Measurements from ENCODE around the gene PDE4D.
A peak's percentile ranks its signal among the peaks of the same experiment; 100 is the strongest.
"Not testable (repeated sequence)": the region's sequence is repeated elsewhere in the genome, so short reads cannot be mapped to it uniquely, and the experiment has no call there.

The PDE4D gene

DNA sequence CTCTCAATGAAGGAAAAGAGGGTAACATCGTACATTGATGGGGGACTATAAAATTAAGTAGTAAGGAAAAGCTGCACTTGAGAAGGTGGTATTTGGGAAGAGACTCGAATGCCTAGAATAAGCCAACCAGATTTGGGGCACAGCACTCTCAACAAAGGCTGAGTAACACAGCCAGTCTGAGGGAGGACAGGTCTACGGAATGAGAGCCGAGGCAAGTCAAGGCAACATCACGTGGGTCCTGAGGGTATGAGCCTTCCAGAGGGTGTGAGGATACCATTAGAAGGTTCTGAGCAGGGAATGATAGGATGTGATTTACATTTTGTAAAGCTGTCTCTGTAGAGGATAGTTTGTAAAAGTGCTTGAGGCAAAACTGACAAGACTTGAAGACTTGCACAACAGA is 876.6 kb downstream of the PDE4D start:
- no peak for DNase-seq

DNA sequence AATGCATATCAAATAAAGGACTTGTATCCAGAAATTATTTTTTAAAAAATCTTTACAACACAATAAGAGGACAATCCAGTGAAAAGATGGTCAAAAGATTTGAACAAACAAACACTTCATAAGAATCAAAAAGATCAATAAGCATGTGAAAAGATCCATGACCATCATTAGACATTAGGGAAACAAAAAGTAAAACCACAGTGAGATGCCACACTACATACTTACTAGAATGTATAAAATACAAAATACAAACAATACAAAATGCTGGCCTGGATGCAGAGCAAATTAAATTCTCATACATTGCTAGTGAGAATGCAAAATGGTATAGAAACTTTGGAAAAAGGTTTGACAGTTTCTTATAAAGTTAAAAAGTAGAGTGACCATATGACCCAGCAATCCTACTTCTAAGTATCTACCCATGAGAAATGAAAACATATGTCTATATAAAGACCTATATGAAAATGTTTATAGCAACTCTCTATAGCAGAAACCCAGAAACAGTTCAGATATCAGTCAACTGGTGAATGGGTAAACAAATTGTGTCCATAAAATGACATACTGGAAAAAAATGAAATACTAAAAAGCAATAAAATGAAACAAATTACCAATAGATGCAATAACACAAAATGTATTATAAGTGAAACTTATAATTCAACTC is 884.6 kb downstream of the PDE4D start:
- DNase-seq = no peak

DNA sequence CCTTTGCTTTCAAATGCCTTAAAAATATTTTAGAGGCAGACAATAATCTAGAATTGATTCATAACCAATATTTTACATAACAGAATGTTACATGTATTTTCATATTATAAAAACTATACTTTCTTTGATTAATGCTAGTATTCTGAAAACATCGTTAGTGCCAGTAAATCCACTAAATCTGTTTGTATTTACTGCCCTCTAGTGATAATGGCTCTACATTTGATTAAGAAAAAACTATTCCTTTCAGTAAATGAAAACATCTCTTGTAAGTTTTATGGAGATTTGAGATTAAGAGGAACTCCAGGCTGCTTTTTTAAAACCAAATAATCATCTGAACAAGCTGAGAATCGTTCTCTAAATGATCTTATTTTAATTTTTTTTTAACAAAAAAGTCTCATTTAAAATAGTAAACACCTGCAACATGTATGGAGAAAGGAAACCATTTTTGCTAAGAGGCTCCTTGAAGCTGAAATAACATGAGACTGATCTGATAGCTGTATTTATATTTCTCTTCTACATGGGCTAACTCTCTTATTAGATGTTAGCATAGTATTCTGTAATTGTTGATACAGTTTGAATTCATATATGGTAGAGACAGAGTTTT is 886.0 kb downstream of the PDE4D start:
- peak; percentile 15 for DNase-seq

DNA sequence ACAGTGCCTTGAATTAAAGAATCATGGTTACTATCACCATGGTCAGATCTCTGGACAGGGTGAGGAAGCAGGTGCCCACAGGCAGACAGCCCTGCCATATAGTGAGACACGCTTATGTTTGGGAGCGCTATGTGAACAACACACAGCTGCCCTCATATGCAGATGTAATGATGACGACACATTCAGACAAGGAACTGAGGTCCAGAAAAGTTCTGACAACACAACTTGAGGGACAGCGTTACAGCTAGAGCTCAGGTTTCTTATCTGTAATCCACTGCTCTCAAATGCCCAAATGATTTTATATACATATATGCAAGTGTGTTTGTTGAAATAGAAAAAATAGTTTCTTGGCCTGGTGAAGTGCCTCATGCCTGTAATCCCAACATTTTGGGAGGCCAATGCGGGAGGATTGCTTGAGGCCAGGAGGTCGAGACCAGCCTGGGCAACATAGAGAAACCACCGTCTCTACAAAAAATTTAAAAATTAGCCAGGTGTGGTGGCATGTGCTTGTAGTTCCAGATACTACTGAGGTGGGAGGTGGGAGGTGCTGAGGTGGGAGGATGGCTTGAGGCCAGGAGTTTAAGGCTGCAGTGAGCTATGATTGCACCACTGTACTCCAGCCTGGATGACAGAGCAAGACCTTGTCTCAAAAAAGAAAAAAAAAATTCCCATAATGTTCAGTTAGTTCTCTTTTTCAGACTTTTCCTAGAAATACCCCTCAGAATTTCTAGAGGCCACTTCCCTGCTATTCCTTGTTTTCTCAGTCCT is 887.4 kb downstream of the PDE4D start:
- no peak for DNase-seq

DNA sequence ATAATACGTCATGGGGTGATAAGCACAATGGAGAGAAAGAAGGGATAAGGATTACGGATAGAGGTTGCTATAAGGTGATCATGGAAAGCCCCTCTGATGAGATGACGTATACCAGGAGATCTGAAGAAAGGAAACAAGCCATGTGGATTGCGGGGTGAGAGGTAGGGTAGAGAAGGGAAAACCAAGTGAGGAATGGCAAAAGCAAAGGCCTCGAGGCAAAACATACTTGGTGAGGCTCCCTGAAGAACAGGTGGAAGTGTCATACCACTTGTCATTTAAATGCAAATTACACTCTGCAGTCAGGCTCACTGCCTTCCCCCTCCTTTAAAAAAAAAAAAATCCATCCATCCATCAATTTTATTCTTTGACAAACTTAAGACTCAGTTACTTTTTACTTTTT is 889.9 kb downstream of the PDE4D start:
- DNase-seq = no peak

DNA sequence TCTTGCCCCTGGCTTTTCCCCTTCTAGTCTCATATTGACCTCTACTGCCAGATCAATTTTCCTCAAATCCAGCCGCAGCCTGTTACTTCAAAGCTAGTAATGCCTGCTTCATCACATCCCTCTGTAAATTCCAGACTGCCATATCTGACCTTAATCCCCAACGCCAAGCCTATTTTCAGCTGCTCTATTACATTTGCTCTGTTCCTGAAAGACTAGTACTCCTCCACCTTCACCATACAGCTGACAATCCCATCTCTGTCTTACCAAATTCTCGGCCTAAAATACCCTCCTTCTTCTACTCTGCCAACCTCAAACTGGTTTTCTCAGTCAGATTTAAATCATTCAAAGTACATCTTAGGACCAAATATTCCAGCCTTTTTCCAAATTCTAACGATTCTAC is 890.4 kb downstream of the PDE4D start:
- no peak for DNase-seq

DNA sequence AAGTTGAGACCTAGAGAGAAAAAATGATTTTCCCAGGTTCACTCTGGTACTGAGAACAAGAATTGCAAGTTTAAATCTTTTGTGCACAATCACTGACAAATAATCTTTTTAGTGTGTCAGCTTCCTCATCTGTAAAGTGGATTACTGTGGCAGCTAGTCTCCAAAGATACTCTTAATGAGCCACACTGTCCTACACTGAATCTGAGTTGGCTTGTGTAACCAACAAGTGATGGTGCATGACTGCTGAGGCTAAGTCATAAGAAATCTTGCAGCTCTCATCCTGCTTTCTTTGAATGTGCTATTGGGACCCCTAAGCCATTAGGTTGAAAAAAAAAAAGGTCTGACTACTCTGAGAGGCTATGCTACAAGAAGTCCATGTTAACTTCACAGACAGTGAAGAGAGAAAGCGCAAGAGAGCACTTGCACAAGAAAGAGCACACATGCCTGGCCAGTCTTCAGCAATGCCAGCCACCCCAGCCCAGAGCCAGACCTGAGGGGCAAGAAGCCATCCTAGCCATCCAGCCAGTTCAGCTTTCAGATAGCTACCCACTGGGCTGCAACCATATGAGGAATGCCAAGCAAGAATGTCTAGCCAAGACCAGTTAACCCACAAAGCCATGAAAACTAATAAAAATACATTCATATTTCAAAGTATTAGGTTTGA is 891.2 kb downstream of the PDE4D start:
- no peak for DNase-seq

DNA sequence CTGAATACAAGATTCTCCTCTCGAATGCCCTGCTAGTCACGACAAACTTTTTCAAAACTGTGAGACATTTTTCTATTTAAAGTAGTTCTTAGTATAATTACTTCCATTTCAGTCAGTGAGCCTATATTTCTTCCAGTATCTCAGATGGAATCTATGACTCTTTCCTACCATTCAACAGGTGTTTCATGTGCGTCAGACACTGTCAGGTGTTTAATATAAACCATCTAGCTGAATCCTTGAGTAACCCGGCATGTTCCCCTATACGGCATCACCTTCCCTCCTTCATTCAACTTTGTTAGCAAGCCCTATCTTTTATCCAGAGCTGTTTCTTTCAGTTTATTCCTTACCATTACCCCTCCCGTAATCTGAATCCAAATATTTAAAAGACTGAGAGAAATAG is 891.8 kb downstream of the PDE4D start:
- no peak for DNase-seq

DNA sequence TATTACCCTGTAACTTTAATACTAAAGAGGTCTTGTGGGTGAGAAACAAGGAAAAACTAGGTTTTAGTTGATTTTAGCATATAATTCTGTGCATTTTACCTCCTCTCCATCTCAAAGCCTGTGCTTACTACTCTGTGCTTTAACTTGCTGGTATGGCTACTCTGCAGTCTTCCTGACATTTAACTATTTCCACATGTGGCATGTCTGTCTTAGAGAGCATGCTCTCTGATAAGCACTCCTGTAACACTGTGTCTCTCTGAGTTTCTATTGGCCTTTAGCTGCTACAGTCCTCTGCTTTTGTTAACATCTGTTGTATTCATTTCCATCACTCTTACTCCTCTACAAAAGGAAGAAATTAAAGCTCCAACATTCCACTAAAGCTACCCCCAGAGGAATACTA is 892.4 kb downstream of the PDE4D start:
- DNase-seq = no peak

DNA sequence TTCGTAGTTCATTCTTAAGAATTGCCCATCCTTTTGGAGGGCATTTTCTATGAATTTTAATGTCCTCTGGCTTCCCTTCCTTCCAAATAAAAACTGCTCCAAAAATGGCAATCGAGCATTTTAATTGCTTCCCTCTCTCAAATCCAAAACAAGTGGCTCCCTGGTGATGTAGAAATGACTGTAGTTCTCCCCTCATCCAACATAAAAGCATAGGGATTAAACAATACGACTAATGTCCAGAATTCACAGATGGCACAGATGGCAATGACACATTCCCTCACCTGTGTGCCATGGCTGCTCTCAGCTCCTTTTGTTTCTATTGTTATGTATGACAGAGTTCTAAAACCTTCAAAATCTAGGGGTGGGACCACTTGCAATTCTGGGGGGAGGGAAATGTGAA is 893.3 kb downstream of the PDE4D start:
- DNase-seq = no peak

DNA sequence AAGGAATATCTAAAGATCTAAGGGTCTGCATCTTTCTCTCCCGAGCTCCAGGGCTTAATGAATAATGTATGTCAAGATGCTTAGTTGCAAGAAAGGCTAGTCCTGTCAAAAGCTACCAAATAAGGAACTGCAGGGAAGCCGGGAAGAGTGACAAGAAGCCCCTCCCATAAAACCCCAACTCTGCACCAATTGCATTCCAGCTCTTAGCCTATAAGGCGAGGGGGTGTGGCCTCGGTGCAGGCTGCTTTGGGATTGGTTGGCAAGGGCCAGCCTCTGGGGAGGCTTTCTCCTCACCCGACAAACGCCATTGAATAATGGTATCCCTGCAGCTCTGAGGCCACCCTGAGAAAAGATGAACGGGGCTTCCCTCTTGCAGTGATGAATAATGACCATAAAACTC is 893.7 kb downstream of the PDE4D start:
- no peak for DNase-seq

DNA sequence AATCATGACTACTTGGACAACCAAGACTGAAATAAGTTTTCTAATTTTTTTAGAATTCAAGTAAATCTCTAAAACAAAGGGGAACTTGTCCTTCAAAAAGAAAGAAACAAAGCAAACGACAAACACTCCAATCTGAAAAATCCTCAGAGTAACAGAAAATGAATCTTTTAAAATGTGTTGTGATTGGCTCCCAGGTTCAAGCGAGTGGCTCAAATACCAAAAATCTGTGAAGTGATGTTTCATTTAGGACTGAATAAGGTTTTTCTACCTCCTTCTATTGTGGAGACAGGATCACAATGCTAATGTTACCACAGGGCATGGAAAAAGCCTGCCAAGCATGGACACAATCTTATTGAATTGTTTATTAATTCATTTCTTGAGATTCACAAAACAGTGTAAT is 895.0 kb downstream of the PDE4D start:
- DNase-seq = no peak

DNA sequence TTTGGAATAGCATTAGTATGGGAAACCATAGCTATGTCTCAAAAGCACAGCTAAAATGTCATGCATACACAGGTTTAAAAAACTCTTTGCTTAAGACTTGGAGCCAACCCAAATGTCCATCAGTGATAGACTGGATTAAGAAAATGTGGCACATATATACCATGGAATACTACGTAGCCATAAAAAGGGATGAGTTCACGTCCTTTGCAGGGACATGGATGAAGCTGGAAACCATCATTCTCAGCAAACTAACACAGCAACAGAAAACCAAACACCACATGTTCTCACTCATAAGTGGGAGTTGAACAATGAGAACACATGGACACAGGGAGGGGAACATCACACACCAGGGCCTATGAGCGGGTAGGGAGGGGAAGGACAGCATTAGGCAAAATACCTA is 897.7 kb downstream of the PDE4D start:
- DNase-seq = not testable (repeated sequence)

DNA sequence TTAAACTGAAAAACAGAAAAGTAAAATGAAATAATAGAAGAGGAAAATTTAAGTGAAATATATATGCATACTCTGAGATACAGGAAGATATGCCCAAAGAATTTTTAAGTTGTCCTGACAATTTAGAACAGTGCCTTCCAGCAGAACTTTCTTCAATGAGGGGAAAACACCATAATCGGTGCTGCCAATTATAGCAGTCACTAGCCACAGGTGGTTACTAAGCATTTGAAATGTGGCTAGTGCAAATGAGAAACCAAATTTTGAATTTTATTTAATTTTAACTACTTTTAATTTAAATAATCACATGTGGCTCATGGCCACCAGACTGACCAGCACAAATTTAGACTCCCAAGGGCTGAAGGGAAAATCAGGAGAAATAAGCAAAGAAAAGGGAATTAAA is 900.1 kb downstream of the PDE4D start:
- DNase-seq = no peak

DNA sequence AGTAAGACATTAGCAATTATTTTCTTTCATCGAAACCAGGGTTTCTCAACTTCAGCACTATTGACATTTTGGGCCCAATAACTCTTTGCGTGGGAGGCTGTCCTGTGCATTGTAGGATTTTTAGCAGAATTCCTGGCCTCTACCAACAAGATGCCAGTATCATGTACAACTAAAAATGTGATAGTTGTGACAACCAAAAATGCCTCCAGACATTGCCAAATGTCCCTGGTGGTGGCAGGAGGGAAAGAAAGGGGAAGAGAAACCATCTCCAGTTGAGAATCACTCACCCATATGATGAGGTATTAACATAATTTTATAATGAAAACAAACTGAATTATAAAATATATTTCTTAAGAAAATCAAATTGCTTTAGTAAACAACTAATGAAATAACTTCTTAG is 904.6 kb downstream of the PDE4D start:
- DNase-seq = no peak

DNA sequence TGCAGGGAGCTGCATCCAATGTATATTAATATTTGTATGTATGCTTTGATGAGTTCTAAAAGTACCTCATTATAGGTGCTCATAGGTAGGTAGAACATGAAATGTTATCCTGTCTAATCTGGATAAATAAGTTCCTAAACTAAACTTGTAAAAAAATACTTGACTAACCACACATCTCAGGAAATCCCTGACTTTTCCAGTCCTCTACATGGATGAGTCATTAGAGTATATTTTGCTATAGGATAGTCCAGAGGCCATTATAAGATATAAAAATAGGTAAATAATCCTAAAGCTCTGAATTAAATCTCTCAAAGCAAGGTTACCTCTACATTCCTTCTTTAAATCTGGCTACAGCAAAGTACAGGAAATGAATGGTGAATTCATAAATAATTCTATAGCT is 906.3 kb downstream of the PDE4D start:
- peak; percentile 3 for DNase-seq

DNA sequence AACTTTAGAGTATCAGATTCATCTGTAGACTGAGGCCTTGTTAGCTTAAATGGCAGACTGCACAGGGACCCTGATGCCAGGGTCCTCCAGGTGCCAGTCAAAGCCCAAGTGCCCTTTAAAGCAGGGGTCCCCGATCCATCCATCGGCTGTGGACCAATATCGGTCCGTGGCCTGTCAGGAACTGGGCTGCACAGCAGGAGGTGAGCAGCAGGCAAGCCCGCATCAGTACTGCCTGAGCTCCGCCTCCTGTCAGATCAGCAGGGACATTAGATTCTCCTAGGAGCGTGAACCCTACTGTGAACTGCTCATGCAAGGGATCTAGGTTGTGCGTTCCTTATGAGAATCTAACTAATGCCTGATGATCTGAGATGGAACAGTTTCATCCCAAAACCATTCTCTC is 907.2 kb downstream of the PDE4D start:
- DNase-seq = no peak

DNA sequence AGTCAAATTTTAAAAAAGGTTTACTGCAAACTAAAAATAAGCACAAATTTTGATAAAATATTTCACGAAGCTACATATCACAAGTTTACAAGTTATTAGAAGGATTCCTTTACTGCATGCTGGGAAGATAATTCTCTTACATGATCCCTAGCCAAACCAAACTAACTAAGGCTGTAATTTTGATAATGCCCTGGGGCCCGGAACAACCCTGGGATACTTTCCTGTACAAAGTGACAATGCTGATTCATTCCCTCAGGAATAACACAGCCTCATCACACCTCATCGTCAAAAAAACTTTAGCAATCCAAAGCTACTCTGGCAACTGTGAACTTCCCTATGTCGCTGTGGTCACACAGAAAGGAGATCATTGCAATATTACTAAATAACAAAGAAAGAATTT is 907.8 kb downstream of the PDE4D start:
- peak; percentile 25 for DNase-seq

DNA sequence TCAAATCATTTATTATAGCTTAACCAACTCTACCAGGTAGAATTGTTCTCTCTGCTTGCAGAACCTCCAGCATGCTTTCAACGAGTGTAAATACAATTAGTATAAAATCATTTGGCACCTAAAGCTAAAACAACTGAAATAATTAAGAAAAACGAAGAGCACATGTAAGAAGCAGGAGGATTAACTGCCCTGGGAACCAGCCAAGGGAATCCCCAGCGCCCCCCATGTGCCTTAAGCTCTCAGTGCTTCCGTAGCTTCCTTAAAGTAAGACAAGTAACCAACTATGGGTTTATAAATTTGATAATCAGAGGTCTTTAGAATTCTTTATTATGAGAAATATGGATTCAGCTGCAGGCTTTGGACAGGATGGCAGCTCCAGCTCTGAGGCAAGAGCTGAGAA is 908.2 kb downstream of the PDE4D start:
- no peak for DNase-seq

DNA sequence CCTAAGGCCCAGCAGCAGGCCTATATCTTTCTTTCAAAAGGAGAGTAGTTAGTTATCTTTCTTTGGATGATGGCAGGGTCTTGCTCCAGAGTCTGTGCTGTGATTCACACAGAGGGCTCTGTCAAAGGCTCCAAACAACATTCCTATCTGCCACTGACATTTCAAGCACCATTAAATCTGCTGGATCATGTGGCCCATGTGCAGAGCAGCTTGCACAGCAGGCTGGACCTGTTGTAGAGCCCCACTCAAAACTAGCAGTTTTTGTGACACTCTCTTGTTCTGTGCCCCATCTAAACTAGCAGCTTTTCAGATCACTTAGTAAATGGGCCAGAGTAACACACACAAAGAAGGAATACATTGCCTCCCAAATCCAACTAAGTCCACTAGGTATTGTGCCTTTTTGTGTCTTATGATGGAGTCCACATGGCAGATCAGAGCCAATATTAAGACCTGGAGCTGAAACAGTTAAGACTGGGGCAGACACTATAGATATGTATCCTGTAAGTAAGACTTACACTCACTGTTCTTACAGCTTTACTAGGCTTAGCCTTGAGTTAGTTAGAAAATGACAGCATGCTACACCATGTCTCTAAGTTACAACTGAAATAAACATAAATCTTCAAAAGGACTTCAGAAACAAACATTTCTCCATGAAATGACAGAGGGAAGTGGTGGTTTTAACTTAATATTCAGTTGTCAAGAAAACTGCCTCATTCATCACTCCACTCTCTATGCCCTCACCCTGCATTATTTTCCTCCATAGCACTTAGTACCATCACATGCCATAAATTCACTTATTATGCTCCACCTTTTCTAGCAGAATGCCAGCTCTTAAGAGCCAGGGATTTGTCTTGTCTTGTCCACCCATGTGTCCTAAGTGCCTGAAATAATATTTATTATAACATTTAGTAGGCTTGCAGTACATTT is 909.7 kb downstream of the PDE4D start:
- DNase-seq = no peak

DNA sequence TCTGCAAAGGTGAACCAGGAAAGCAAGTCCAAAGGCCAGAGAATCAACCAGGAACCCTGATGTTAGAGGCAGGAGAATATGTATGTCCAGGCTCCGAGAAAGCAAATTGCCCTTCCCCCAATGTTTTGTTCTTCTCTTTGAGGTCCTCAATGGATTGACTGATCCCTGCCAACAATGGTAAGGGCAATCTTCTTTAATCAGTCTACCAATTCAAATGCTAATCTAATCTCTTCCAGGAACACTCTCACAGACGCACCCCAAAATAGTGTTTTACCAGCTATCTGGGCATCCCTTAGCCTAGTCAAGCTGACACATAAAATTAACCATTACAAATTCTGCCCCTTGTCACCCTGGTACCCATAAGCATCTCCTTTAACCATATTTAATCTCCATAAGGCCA is 912.6 kb downstream of the PDE4D start:
- no peak for DNase-seq

DNA sequence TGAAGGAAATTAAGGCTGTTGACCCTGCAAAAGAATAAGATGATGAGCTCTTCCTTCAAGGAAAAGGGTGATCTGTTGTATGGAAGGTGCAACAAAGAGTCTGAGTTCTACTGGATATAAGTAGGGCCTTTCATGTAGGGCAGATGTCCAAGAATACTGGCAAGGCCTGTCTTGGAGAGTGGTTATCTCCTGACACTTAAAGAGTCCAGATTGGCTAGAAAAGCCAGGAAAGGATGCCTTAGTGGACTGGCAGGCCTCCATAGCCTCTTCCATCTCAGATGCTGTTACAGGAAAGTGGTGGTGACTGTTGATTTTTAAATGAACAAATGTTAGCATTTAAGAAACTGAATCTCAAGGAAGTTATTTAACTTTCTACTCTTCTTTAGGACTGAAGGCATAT is 914.4 kb downstream of the PDE4D start:
- no peak for DNase-seq

DNA sequence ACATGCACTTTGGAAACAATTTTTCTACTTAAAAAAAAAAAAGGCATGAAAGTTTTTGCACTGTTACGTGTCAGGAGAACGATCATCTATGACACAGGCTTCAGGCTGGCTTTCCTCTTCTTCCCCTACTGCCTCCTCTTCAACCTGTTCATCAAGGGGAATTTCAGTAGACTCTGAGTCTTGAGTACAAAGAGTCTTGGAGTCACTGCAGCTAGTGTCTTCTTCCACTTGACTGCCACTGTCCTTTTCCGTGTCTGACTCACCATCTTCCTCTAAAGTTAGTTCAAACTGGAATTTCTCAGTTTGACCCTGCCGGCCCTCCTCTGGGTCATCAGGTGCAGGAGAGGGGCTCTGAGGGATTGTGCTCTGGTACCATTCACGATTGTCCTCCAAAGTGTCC is 918.9 kb downstream of the PDE4D start:
- DNase-seq = no peak
